H1 (cell line): ENCODE results near the gene WDR27. TPM values are rescaled to one million over a fixed set of nuclear protein-coding genes. Genes with fewer than 3 reads are reported as not detected.

ENCODE experiments used
- CTCF ChIA-PET: fragments of 300-600 bp; sonication (Branson Sonifier 250); formaldehyde crosslinking; loops from one replicate; lab custom pipeline; 2021; ENCODE audit not compliant: partially characterized antibody; lab: Charles Lee
- POLR2A ChIA-PET: fragments of 300-600 bp; sonication (Branson Sonifier 250); formaldehyde crosslinking; loops from one replicate; lab custom pipeline; 2021; ENCODE audit warnings: inconsistent platforms; ENCODE audit not compliant: partially characterized antibody; lab: Charles Lee
- DNase-seq, 2 experiments: peaks; one replicate each; pipeline versions ENCODE4 v3.0.0 to v3.0.0-alpha.2; 2010 to 2022; ENCODE audit warnings: low spot score in 2 of 2, low read depth in 1 of 2, mixed read lengths in 1 of 2
- FAIRE-seq: peaks from 2 replicates; lab custom pipeline; 2011; peaks lifted over from hg19 to GRCh38; lab: Jason Lieb, UNC
- H2AFZ ChIP-seq: 2 replicates; pipeline ENCODE4 v1.8.1; 2012; ENCODE audit warnings: low read length, inconsistent platforms
- H2AK5ac ChIP-seq: 2 replicates; pipeline ENCODE4 v1.6.1; 2013; ENCODE audit warnings: low read depth, low read length
- H2BK120ac ChIP-seq: replicated peaks from 2 replicates; pipeline ENCODE3; 2013; ENCODE audit warnings: low read depth, low read length, inconsistent platforms
- H2BK12ac ChIP-seq: 2 replicates; pipeline ENCODE4 v1.6.1; 2013; ENCODE audit warnings: low read depth, low read length
- H2BK15ac ChIP-seq: 2 replicates; pipeline ENCODE4 v1.6.1; 2013; ENCODE audit warnings: low read length
- H2BK20ac ChIP-seq: 2 replicates; pipeline ENCODE4 v1.6.1; 2013; ENCODE audit warnings: low read length
- H2BK5ac ChIP-seq: 2 replicates; pipeline ENCODE4 v1.6.1; 2013; ENCODE audit warnings: low read depth, low read length
- H3K14ac ChIP-seq: 2 replicates; pipeline ENCODE4 v1.6.1; 2013; ENCODE audit warnings: inconsistent platforms; ENCODE audit not compliant: insufficient read length
- H3K18ac ChIP-seq: 2 replicates; pipeline ENCODE4 v1.6.1; 2013; ENCODE audit warnings: low read length; ENCODE audit errors: extremely low read depth
- H3K23ac ChIP-seq: 2 replicates; pipeline ENCODE4 v1.6.1; 2013; ENCODE audit warnings: inconsistent platforms; ENCODE audit not compliant: insufficient read length
- H3K23me2 ChIP-seq: 2 replicates; pipeline ENCODE4 v1.6.1; 2013; ENCODE audit warnings: low read depth, low read length
- H3K27ac ChIP-seq: 2 replicates; pipeline ENCODE4 v1.6.1; 2011; ENCODE audit warnings: low read depth, low read length, inconsistent platforms
- H3K27me3 ChIP-seq, 4 experiments: replicated peaks in 1 of 4; 1 replicate in 1 of 4; 2 replicates in 3 of 4; pipeline versions ENCODE4 v1.6.1 to v1.8.1; 2011 to 2013; ENCODE audit warnings: low read length in 3 of 4, mild to moderate bottlenecking in 3 of 4, inconsistent platforms in 2 of 4, mixed read lengths in 2 of 4, moderate library complexity in 1 of 4; ENCODE audit not compliant: control insufficient read depth in 3 of 4, insufficient read depth in 3 of 4; ENCODE audit errors: extremely low read depth in 1 of 4
- H3K36me3 ChIP-seq, 4 experiments: 2 replicates each; pipeline versions ENCODE4 v1.6.1 to v1.8.1; 2011 to 2013; ENCODE audit warnings: mild to moderate bottlenecking in 4 of 4, low read length in 3 of 4, moderate library complexity in 2 of 4, control low read depth in 1 of 4, inconsistent platforms in 1 of 4; ENCODE audit not compliant: insufficient read depth in 4 of 4, control insufficient read depth in 2 of 4
- H3K4ac ChIP-seq: replicated peaks from 2 replicates; pipeline ENCODE3; 2013; ENCODE audit warnings: low read length, low read depth, mixed read lengths, inconsistent platforms; ENCODE audit not compliant: insufficient read length
- H3K4me1 ChIP-seq, 4 experiments: replicated peaks in 1 of 4; 1 replicate in 1 of 4; 2 replicates in 3 of 4; pipeline versions ENCODE4 v1.6.1 to v1.8.1; 2011 to 2013; ENCODE audit warnings: low read length in 3 of 4, inconsistent platforms in 2 of 4, mixed read lengths in 1 of 4; ENCODE audit not compliant: insufficient read depth in 4 of 4, control insufficient read depth in 3 of 4
- H3K4me2 ChIP-seq, 2 experiments: 2 replicates each; pipeline versions ENCODE4 v1.6.1 to v1.8.1; 2011 to 2013; ENCODE audit warnings: low read depth in 2 of 2, low read length in 2 of 2, control low read depth in 1 of 2, inconsistent platforms in 1 of 2, mild to moderate bottlenecking in 1 of 2; ENCODE audit not compliant: insufficient read depth in 1 of 2
- H3K4me3 ChIP-seq, 4 experiments: fragments of 200-600, 300-600 bp in 1 of 4; sonication (generic), shearing (Covaris generic), sonication (Bioruptor Twin) in 1 of 4; 2 replicates each; pipeline versions ENCODE4 v1.5.1 to v1.8.1; 2011 to 2016; ENCODE audit warnings: low read length in 4 of 4, low read depth in 3 of 4, control low read depth in 2 of 4, inconsistent platforms in 2 of 4, mild to moderate bottlenecking in 2 of 4, mixed read lengths in 1 of 4, moderate library complexity in 1 of 4; ENCODE audit not compliant: insufficient read depth in 2 of 4; ENCODE audit errors: extremely low read depth in 1 of 4
- H3K56ac ChIP-seq: replicated peaks from 2 replicates; pipeline ENCODE3; 2013; ENCODE audit warnings: low read depth, mild to moderate bottlenecking, mixed read lengths, low read length, inconsistent platforms; ENCODE audit not compliant: insufficient read length
- H3K79me1 ChIP-seq: 2 replicates; pipeline ENCODE4 v1.6.1; 2013; ENCODE audit warnings: low read depth, low read length, control low read depth
- H3K79me2 ChIP-seq, 2 experiments: 2 replicates each; pipeline versions ENCODE4 v1.6.1 to v1.8.1; 2012 to 2013; ENCODE audit warnings: low read length in 2 of 2, mild to moderate bottlenecking in 2 of 2, inconsistent platforms in 1 of 2; ENCODE audit not compliant: insufficient read depth in 2 of 2, control insufficient read depth in 1 of 2
- H3K9ac ChIP-seq, 4 experiments: replicated peaks in 1 of 4; 1 replicate in 1 of 4; 2 replicates in 3 of 4; pipeline versions ENCODE4 v1.6.1 to v1.8.1; 2011 to 2013; ENCODE audit warnings: low read depth in 3 of 4, low read length in 3 of 4, control low read depth in 2 of 4, mild to moderate bottlenecking in 2 of 4, moderate library complexity in 2 of 4, inconsistent platforms in 1 of 4; ENCODE audit errors: extremely low read depth in 1 of 4
- H3K9me3 ChIP-seq, 2 experiments: 2 replicates each; pipeline versions ENCODE4 v1.6.1 to v1.8.1; 2012 to 2013; ENCODE audit warnings: mild to moderate bottlenecking in 2 of 2, moderate library complexity in 2 of 2, control low read depth in 1 of 2, inconsistent platforms in 1 of 2, low read depth in 1 of 2, low read length in 1 of 2, mixed read lengths in 1 of 2; ENCODE audit not compliant: insufficient read depth in 2 of 2
- H4K20me1 ChIP-seq, 2 experiments: replicated peaks in 1 of 2; 2 replicates each; pipeline versions ENCODE3 to v1.8.1; 2011 to 2013; ENCODE audit warnings: inconsistent platforms in 2 of 2, low read length in 2 of 2, mild to moderate bottlenecking in 1 of 2; ENCODE audit not compliant: insufficient read depth in 2 of 2, control insufficient read depth in 1 of 2
- H4K5ac ChIP-seq: 2 replicates; pipeline ENCODE4 v1.6.1; 2013; ENCODE audit warnings: low read length, low read depth, mixed read lengths, inconsistent platforms; ENCODE audit not compliant: insufficient read length
- H4K8ac ChIP-seq: 2 replicates; pipeline ENCODE4 v1.8.0; 2013; ENCODE audit warnings: mild to moderate bottlenecking, moderate library complexity, low read length, inconsistent platforms; ENCODE audit not compliant: insufficient read depth; ENCODE audit errors: extremely low read depth
- H4K91ac ChIP-seq: replicated peaks from 2 replicates; pipeline ENCODE3; 2013; ENCODE audit warnings: low read length, mixed read lengths, inconsistent platforms; ENCODE audit not compliant: insufficient read length
- BACH1 ChIP-seq: IDR thresholded peaks from 2 replicates; pipeline ENCODE4 v1.6.1; 2012; ENCODE audit warnings: low read length, improper control_type of control experiment
- CBX5 ChIP-seq: fragments of 300-800, 300-1000 bp; sonication (generic); IDR thresholded peaks from 2 replicates; pipeline ENCODE4 v1.7.1; 2016; ENCODE audit warnings: antibody characterized with exemption, low read length, low read depth
- CHD2 ChIP-seq: IDR thresholded peaks from 2 replicates; pipeline ENCODE4 v1.6.1; 2012; ENCODE audit warnings: low read length, improper control_type of control experiment
- CREB1 ChIP-seq: IDR thresholded peaks from 2 replicates; pipeline ENCODE4 v1.6.1; 2012; ENCODE audit warnings: inconsistent platforms
- CTBP2 ChIP-seq: IDR thresholded peaks from 2 replicates; pipeline ENCODE4 v1.7.0; 2011; ENCODE audit warnings: borderline replicate concordance, mild to moderate bottlenecking, moderate library complexity, mixed read lengths, low read length; ENCODE audit not compliant: insufficient read depth, insufficient read length
- JUN ChIP-seq: IDR thresholded peaks from 2 replicates; pipeline ENCODE4 v1.6.1; 2011; ENCODE audit warnings: low read depth, mild to moderate bottlenecking, improper control_type of control experiment, low read length
- KDM1A ChIP-seq: fragments of 200-600, 300-600 bp; sonication (generic); IDR thresholded peaks from 2 replicates; pipeline ENCODE4 v1.7.1; 2016; ENCODE audit warnings: mild to moderate bottlenecking, low read length, borderline replicate concordance
- KDM4A ChIP-seq: IDR thresholded peaks from one replicate; pipeline ENCODE4 v1.7.1; 2012; ENCODE audit warnings: low read depth, mild to moderate bottlenecking, moderate library complexity, low read length, inconsistent platforms; ENCODE audit not compliant: severe bottlenecking
- MAFK ChIP-seq: IDR thresholded peaks from 2 replicates; pipeline ENCODE4 v1.6.1; 2012; ENCODE audit warnings: low read depth, mild to moderate bottlenecking, improper control_type of control experiment, low read length
- SIX5 ChIP-seq: IDR thresholded peaks from 2 replicates; pipeline ENCODE4 v1.6.1; 2011; ENCODE audit warnings: mild to moderate bottlenecking, low read depth, low read length
- WGBS, 2 experiments: shearing (Covaris generic) in 1 of 2; methylation state at CpG; one replicate each; pipeline versions ENCODE4 v1.1.6 to v1.1.7; 2013 to 2015; ENCODE audit warnings: low lambda C conversion rate in 2 of 2, mixed read lengths in 2 of 2, inconsistent platforms in 1 of 2, low coverage in 1 of 2, missing lambda C conversion rate in 1 of 2; ENCODE audit not compliant: insufficient replicate concordance in 2 of 2, insufficient coverage in 1 of 2, insufficient read length in 1 of 2; ENCODE audit errors: extremely low coverage in 1 of 2, missing lambda C conversion rate in 1 of 2; 5-methylcytosine and 5-hydroxymethylcytosine counted together
- polyA plus RNA-seq, 7 experiments: library from polyadenylated mRNA; depleted of rRNA in 3 of 7; stranded (reverse) in 5 of 7; unstranded in 2 of 7; fragments of >200 nt in 5 of 7; fragments of 200-250 nt in 2 of 7; gene quantifications; 1 replicate in 5 of 7; 2 replicates in 1 of 7; 4 replicates in 1 of 7; pipeline versions ENCODE4 v1.2.1 to v1.2.3, GENCODE V29; 2011 to 2013; ENCODE audit warnings: missing spikeins in 2 of 7, mixed read lengths in 2 of 7
- total RNA-seq: library from RNA; stranded (reverse); fragmentation: NEBNext Ultra II Directional; extraction: Animal tissue kit (Norgen Biotek cat#: 25700); gene quantifications from 2 replicates; pipeline ENCODE4 v1.2.1, GENCODE V29; 2021

Gene WDR27
- total and polyA plus RNA-seq, 2 of the 8 experiments (the other 6 are each of a cell fraction or from before 2014, with no cell fraction given) = 53.6 to 68.6 TPM

DNA sequence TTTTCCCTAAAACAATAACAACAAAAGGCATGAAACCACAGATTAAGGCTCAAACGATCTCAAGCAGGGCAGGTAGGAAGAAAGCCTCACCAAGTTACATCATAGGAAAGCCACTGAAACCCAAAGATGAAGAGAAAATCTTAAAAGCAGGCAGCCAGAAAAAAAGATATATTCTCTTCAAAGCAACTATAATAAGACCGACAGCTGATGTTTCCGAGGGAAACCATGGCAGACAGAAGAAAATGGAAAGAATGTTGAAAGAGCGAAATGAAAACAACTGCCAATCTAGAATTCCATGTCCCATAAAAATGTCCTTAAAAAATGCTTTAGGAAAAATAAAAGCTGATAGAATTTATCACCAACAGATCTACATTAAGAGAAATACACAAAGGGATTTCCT is 286.6 kb downstream of the WDR27 start:
- Histone ChIP-seq H3K79me1 (no peaks in the 10 kb centered on the region), H2AFZ (no peak overlapping the region), H2BK15ac (no peak overlapping the region), H3K9ac (no peak overlapping the region), H2BK20ac (no peak overlapping the region), H3K18ac (no peak overlapping the region), H2BK12ac (no peak overlapping the region), H3K27me3 (no peaks in the 10 kb centered on the region), H3K56ac (no peak overlapping the region), H3K4me2 (no peak overlapping the region), H2BK120ac (no peak overlapping the region), H3K4me1 (no peaks in the 10 kb centered on the region), H4K8ac (no peak overlapping the region), H2BK5ac (no peak overlapping the region), H3K4me3 (no peak overlapping the region), H3K14ac (no peak overlapping the region), H3K23me2 (no peaks in the 10 kb centered on the region), H3K36me3 (no peaks in the 10 kb centered on the region), H4K5ac (no peak overlapping the region), H3K79me2 (no peaks in the 10 kb centered on the region), H3K4ac (no peak overlapping the region), H2AK5ac (no peak overlapping the region), H3K27ac (no peak overlapping the region), H3K23ac (no peak overlapping the region), H3K9me3 (peaks cover 31 to 37% of the 10 kb centered on the region in 2 experiments), H4K91ac (no peak overlapping the region), H4K20me1 (no peaks in the 10 kb centered on the region)
- CTCF ChIA-PET = no interaction called here
- FAIRE-seq = no peak
- no peak for DNase-seq
- POLR2A ChIA-PET = no interaction called here
- WGBS, 2 experiments = 89% methylated on average over 4 of the region's 4 CpGs; no CpG with 5 or more reads in 1 of the 2 experiments
- no peak for TF ChIP-seq KDM4A
- no peak for TF ChIP-seq KDM1A
- no peak for TF ChIP-seq MAFK
- no peak for TF ChIP-seq CREB1
- no peak for TF ChIP-seq JUN
- no peak for TF ChIP-seq SIX5
- TF ChIP-seq CTBP2 = no peak
- TF ChIP-seq CBX5 = no peak
- TF ChIP-seq CHD2 = no peak
- TF ChIP-seq BACH1 = no peak
